GM21515 (cell line): ENCODE data around the gene SPON1.

ENCODE experiments used
- ATAC-seq: cut with Tn5 transposase; IDR thresholded peaks from one replicate; pipeline ENCODE4 v1.9.1; 2021; ENCODE audit not compliant: unreplicated experiment

Gene SPON1

GRCh38 chr11:14309425-14310192 lies 347.1 kb downstream of the SPON1 start:
- ATAC-seq, result no peak

GRCh38 chr11:14310679-14311078 lies 348.2 kb downstream of the SPON1 start:
- ATAC-seq, result no peak

DNA sequence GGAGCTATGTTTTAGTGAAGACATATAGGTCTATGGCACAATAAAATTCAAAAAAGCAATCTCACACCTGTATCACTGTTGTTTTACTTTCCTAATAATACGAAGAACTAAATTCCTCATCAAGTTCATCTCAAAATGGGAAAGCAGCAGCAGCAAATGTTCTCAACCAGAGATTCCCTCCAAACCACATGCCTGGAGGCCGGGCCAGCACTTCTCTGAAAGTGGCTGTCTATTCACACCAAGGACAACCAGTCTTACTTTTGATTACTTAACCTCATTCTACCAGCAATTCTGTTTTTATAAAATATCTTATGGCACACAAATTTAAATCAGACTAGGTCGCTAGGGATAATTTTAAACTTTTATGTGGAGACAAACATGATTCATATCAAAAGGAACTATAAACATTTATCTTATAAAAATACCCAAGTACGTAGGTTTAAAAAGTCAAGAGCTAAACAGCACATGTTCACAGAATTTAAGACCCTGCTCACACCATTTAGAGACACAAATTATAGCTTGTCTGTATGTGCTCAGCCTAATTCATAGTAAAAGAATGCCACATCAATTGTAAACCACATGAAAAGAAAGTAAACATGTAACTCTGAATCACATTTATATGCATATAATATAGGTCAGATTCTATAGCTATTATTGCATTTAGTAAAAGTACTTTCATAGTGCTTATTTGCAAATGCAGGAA lies 350.4 kb downstream of the SPON1 start:
- ATAC-seq, result no peak

DNA sequence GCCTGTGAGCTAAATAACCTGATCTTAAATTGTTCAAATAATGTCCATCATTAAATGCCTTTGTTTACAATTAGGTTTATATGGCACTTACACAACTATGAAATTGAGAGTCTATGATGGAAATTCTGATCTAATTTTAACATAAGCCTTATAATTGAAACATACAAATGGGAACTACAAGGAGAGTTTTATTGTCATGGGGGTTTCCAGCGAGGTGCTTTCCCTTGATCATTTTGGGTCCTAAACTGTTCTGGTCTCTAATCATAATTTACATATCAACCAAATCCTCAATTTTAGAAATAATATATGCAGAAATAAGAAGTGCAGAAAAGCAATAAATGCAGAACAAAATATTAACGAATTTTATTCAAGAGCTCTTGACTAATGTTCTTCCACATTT lies 351.6 kb downstream of the SPON1 start:
- no peak for ATAC-seq

GRCh38 chr11:14315130-14315529 lies 352.6 kb downstream of the SPON1 start:
- no peak for ATAC-seq
